Stimulated activated naive CD8-positive, alpha-beta T cell treated with anti-CD3 and anti-CD28 coated beads, Interleukin-15, amount 100 ng/mL, for 72 hours (primary cell): Measurements from ENCODE around the gene MICAL2.

ENCODE experiments used
- ATAC-seq: fragments of 150-1000 bp; cut with Tn5 transposase; 2 replicates; pipeline ENCODE4 v1.10.0; 2021; ENCODE audit warnings: mild to moderate bottlenecking, moderate library complexity
- DNase-seq, 2 donors: peaks; one replicate each; pipeline ENCODE4 v3.0.0; 2021 to 2022
- H3K27ac Mint-ChIP-seq, 2 donors: one replicate each; pipeline ENCODE4 v1.8.0; 2022; ENCODE audit warnings: mild to moderate bottlenecking in 2 of 2, mixed read lengths in 2 of 2, moderate library complexity in 2 of 2
- H3K27me3 Mint-ChIP-seq: one replicate; pipeline ENCODE4 v1.8.0; 2022; ENCODE audit warnings: mixed read lengths
- H3K4me1 Mint-ChIP-seq: one replicate; pipeline ENCODE4 v1.8.0; 2022; ENCODE audit warnings: mild to moderate bottlenecking, mixed read lengths
- H3K4me3 Mint-ChIP-seq, 2 donors: one replicate each; pipeline ENCODE4 v1.8.0; 2022; ENCODE audit warnings: mild to moderate bottlenecking in 2 of 2, mixed read lengths in 2 of 2, moderate library complexity in 1 of 2
- H3K9me3 Mint-ChIP-seq, 2 donors: one replicate each; pipeline ENCODE4 v1.8.0; 2022; ENCODE audit warnings: mixed read lengths in 2 of 2

MICAL2 gene

DNA sequence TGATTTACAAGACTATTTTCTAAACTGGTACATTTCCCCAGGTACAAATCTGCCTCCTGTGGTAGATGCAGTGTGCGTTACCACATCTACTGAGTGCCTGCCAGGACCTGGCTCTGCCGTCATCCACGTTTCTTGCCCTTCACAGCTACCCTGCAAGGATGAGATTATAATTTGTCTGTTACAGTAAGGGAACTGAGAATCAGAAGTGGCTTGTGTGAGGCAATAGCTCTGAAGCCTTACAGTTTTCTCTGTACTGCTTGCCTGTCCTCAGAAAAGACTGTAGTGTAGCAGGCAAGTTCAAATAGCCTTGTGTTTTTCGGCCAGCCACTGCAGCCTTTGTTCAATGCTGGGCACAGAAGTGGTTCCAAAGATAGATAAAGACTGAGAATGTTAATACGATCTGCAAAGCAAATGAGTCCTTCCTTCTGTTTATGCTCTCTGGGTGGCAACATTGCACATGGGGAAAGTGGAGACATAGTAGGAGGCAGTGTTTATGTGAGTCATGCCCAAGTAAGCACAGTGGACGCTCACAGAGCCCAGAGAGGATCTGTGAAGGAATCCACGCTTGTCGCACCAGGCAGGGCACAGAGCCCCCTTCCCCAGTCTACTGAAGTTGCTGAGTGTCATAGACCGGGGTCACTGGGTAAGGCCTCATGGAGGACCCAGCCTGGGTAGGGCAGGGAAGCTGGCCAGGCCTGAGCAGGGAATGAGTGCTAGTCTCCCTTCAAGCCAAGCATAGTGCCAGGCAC is 49.1 kb downstream of the MICAL2 start:
- no peaks in the 10 kb centered on the region for H3K27me3 Mint-ChIP-seq
- no peak for DNase-seq
- H3K4me1 Mint-ChIP-seq: peaks cover 93% of the 10 kb centered on the region
- no peaks in the 10 kb centered on the region for H3K9me3 Mint-ChIP-seq
- H3K4me3 Mint-ChIP-seq: peak overlapping the region in 1 of 2 donors; percentile 25
- peak overlapping the region; percentile 42 to 92 for H3K27ac Mint-ChIP-seq
- ATAC-seq: peak; percentile 29

DNA sequence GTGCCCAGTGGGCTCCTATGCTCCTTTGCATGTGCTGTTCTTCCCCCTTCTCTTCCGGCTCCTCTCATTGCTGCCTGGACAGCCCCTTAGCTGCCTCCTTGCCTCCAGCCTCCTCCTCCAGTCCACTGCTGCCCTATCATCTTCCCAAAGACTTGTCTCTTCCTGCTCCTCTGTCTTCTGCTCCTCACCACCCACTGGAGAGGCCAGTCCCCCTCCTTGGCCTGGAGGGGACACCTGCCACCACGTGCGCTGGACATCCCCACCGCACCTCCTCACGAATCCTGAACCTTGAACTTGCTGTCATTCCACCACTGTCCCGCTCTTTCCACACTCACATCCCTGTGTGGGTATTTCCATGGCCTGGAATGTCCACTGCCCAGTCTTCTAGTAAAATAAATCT is 49.8 kb downstream of the MICAL2 start:
- Mint-ChIP-seq H3K4me1 (peaks cover 89% of the 10 kb centered on the region), H3K9me3 (no peaks in the 10 kb centered on the region), H3K4me3 (no peak overlapping the region), H3K27ac (peak overlapping the region; percentile 53 to 82), H3K27me3 (no peaks in the 10 kb centered on the region)
- ATAC-seq: no peak
- DNase-seq: no peak

DNA sequence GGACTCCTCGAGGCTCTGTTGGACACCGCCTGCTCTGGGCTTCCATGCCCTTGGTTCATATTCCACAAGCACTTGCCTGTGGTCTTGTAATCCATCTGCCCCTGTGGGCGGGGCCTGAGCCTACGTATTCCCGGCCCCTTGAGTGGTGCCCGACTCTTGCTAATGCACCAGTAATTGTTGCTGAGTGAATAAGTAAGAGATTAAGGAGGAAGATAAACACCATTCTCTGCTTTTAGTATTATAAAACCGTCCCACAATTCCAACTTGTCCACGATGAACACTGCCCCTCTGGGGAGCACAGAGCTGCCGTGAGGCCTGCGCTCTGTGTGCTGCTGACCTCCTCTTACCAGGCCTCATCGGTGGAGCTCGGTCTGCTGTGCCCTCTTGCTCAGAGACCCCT is 50.3 kb downstream of the MICAL2 start:
- no peak for ATAC-seq
- Mint-ChIP-seq H3K4me1 (peaks cover 85% of the 10 kb centered on the region), H3K27me3 (no peaks in the 10 kb centered on the region), H3K27ac (peak overlapping the region; percentile 53 to 82), H3K9me3 (no peaks in the 10 kb centered on the region), H3K4me3 (no peak overlapping the region)
- DNase-seq: no peak

GRCh38 chr11:12161137-12161536 is 50.7 kb downstream of the MICAL2 start:
- H3K9me3 Mint-ChIP-seq: no peaks in the 10 kb centered on the region
- no peak for DNase-seq
- no peak overlapping the region for H3K4me3 Mint-ChIP-seq
- H3K27me3 Mint-ChIP-seq: no peaks in the 10 kb centered on the region
- no peak for ATAC-seq
- H3K27ac Mint-ChIP-seq: peak overlapping the region in 1 of 2 donors; percentile 53
- peaks cover 83% of the 10 kb centered on the region for H3K4me1 Mint-ChIP-seq

- no peak for DNase-seq
- Mint-ChIP-seq H3K4me1 (peaks cover 83% of the 10 kb centered on the region), H3K9me3 (no peaks in the 10 kb centered on the region), H3K27me3 (no peaks in the 10 kb centered on the region), H3K4me3 (no peak overlapping the region), H3K27ac (peak overlapping the region in 1 of 2 donors; percentile 53)
- no peak for ATAC-seq
Measured at GRCh38 chr11:12161603-12162350, 51.4 kb downstream of the MICAL2 start.

DNA sequence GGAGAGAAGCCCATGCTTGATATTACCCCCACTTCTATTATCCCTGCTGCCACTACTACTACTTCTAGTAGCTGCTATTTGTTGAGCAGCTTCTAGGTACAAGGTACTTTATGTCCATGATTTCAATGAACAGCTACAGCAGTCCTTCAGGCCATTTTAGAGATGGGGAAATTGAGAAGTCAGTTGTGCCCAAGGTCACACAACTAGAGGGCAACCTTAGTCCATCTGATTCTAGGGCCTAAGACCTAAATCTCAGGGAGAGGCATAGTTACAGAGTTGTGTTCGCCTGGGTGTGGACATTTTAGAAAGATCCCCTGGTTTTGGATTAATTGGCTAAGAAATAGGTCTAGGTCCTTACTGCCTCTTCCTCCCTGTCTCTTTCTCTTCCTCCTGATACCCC is 52.3 kb downstream of the MICAL2 start:
- Mint-ChIP-seq H3K27me3 (no peaks in the 10 kb centered on the region), H3K4me3 (no peak overlapping the region), H3K4me1 (peaks cover 82% of the 10 kb centered on the region), H3K27ac (no peak overlapping the region), H3K9me3 (no peaks in the 10 kb centered on the region)
- DNase-seq (no peak), ATAC-seq (no peak)

DNA sequence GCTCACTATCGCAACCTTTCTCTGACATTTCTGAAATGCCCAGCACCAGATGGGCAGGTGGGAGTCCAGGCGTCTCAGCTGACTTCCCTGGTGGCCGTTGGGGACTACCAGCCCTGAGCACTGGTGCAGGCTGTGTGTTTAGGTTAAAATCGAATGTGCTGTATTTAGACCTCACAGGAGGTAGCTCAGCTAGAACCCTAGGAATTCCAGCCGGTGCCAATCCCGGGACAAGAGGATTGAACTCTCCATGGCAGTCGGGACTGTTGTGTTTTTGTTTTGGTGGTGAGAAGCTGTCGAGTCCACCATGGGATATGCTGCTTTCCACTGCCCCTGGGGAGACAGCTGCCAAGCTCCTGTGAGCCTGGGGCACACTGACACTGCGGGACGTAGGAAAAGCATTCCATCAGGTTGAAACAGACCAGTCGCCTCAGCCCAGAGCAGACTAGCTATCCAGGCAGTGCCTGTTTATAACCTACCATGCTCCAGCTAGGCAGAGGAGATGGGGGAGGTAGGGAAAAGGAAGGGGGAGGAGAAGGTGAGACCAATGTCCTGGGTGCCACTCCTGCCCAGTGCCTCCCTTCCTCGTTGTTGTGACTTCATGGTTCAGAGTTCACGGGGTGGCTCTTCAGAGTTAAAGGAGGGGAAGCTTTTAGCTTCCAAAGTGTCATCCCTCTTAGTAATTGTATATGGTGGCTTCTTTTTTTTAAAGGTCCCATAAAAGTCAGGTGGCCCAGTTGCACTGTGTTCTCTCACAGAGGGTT is 53.0 kb downstream of the MICAL2 start:
- Mint-ChIP-seq H3K27ac (peak overlapping the region in 1 of 2 donors; percentile 33), H3K4me1 (peaks cover 80% of the 10 kb centered on the region), H3K27me3 (no peaks in the 10 kb centered on the region), H3K4me3 (no peak overlapping the region), H3K9me3 (no peaks in the 10 kb centered on the region)
- DNase-seq (no peak), ATAC-seq (no peak)

DNA sequence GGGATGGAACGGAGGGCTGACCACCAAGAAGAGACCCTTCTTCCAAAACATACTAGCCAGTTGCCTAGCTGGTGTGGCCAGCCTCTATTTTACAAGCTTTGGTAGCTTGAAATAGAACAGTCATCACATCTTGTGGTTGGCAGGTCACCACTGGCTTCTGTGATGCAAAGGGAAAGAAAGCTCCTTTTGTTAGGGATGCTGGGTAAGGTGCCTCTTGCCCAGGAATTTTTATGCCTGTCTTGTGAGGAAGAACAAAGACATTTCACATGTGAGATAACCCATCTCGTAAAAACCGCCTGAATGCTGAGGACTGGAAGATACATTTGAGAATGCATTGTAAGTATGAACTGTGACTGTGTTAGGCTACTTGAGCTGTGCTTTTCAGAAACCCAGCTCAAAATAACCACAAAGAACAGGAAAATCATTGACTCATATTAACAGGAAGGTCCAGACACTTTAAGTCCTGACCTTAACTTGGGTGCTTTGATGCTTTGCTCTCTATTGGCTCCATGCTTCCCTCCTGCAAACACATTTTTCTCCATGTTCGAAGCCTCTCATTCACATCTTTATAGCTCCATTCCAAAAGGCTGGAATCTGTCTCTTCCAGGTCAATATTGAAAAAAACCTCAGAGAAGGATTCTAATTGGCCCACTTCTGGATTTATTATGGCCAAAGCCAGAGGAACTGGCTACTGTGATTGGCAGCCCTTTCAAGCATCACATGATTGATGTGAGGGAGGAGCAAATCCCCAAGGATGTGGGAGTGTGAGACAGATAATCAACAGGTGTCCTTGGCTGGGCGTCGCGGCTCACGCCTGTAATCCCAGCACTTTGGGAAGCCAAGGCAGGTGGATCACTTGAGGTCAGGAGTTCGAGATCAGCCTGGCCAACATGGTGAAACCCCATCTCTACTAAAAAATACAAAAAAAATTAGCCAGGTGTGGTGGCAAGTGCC is 53.9 kb downstream of the MICAL2 start:
- H3K4me3 Mint-ChIP-seq: no peak overlapping the region
- ATAC-seq (peak; percentile 43), DNase-seq (no peak)
- peak overlapping the region in 1 of 2 donors; percentile 30 for H3K27ac Mint-ChIP-seq
- H3K9me3 Mint-ChIP-seq: no peaks in the 10 kb centered on the region
- H3K4me1 Mint-ChIP-seq: peaks cover 73% of the 10 kb centered on the region
- H3K27me3 Mint-ChIP-seq: no peaks in the 10 kb centered on the region

DNA sequence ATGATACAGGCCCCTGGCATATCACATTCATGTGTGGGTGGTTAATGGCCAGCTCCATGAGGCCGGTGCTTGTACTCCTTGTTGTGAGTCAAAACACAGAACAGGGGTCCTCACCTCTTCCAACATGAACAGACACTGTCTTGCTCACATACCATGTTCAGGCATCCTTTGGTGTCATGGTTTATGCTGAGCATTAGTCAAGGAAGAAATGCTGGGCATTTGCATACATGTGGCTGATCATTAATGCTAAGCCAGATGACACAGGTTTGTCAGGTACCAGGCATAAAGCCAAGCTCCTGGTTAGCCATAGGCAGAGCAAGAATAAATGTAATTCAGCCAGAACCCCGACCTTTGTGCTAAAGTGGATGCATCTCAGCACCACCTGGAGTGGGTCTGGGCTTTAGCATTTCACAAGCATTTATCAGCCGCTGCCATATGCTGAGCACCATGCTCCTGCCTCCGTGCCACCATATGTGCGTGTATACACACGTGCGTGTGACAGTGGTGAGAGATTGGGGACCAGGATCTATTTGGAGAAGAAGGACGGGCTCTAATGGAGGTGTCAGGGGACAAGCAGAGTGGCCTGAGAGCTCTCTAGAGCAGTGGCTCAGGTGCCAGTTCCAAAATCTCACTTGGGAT is 55.0 kb downstream of the MICAL2 start:
- no peak overlapping the region for H3K4me3 Mint-ChIP-seq
- DNase-seq: no peak
- H3K4me1 Mint-ChIP-seq: peaks cover 62% of the 10 kb centered on the region
- no peaks in the 10 kb centered on the region for H3K9me3 Mint-ChIP-seq
- no peak for ATAC-seq
- H3K27me3 Mint-ChIP-seq: no peaks in the 10 kb centered on the region
- no peak overlapping the region for H3K27ac Mint-ChIP-seq

DNA sequence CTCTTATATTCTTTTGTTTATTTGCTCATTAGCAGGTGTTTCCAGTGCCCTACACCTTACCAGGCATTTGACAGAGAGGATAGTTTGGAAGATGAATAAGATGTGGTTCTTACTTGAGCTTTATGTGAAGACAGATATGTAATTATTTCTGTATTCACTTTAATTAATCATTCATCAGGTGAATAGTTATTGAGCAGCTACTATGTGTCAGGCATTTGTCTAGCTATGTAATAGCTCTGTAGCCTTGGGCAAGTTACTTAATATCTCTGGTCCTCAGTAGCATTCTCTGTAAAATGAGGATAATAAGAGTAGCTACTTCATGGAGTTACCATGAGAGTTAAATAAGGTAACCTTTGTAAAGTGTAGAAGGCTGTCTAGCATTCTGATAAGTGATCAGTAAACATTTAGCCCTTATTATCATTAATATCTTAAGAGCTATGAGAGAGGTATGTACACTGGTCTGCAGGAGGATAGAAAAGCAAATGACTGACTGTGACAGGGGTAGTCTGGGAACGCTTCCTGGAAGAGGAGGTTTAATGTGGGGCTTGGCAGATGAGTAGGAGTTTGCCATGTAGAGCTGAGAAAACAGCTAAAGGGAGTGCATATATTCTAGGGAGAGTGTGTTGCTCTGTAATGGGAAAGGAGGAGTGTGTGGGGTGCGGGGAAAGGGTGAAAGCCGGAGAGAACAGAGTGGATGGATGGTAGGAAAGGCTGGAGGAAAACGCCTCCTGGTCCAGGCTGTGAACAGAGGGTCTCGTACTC is 56.1 kb downstream of the MICAL2 start:
- no peak for DNase-seq
- Mint-ChIP-seq H3K27me3 (no peaks in the 10 kb centered on the region), H3K9me3 (peaks cover 0 to 3% of the 10 kb centered on the region in 2 donors), H3K4me1 (peaks cover 52% of the 10 kb centered on the region), H3K4me3 (peak overlapping the region in 1 of 2 donors; percentile 8), H3K27ac (peak overlapping the region; percentile 57 to 94)
- no peak for ATAC-seq

- DNase-seq (peak in 1 of 2 donors; percentile 51), ATAC-seq (peak; percentile 93)
- Mint-ChIP-seq H3K4me1 (peaks cover 50% of the 10 kb centered on the region), H3K27me3 (no peaks in the 10 kb centered on the region), H3K27ac (peak overlapping the region; percentile 57 to 94), H3K9me3 (peaks cover 0 to 3% of the 10 kb centered on the region in 2 donors), H3K4me3 (peak overlapping the region; percentile 8 to 11)
Measured at GRCh38 chr11:12167061-12168000, 56.9 kb downstream of the MICAL2 start.

DNA sequence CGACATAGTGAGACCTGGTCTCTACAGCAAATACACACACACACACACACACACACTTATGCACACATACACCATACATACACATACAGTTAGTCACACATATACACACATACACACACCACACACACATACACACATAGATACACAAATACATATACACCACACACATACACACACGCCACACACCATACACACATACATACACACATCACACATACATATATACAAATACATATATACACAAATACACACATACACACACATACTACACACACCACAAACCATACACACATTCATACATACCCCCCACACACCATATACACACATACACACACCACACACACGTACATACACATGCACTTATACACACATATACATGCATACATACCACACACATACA is 57.7 kb downstream of the MICAL2 start:
- ATAC-seq (no peak), DNase-seq (no peak)
- peaks cover 0 to 3% of the 10 kb centered on the region in 2 donors for H3K9me3 Mint-ChIP-seq
- H3K4me1 Mint-ChIP-seq: peaks cover 49% of the 10 kb centered on the region
- no peak overlapping the region for H3K4me3 Mint-ChIP-seq
- H3K27ac Mint-ChIP-seq: peak overlapping the region in 1 of 2 donors; percentile 48
- no peaks in the 10 kb centered on the region for H3K27me3 Mint-ChIP-seq

GRCh38 chr11:12169822-12170221 is 59.4 kb downstream of the MICAL2 start:
- Mint-ChIP-seq H3K27ac (peak overlapping the region in 1 of 2 donors; percentile 37), H3K27me3 (no peaks in the 10 kb centered on the region), H3K9me3 (peaks cover 0 to 3% of the 10 kb centered on the region in 2 donors), H3K4me1 (peaks cover 46% of the 10 kb centered on the region), H3K4me3 (no peak overlapping the region)
- DNase-seq (no peak), ATAC-seq (no peak)
